CD14-positive monocyte (primary cell): ENCODE measurements around the gene EPB41L2. TPM values are rescaled to one million over a fixed set of nuclear protein-coding genes. Genes with fewer than 3 reads are reported as not detected.

Experiments
- DNase-seq, 3 donors: peaks; one replicate each; pipeline ENCODE4 v3.0.0-alpha.2; 2011 to 2022
- H2AFZ ChIP-seq: 2 replicates; pipeline ENCODE4 v1.6.0; 2012; ENCODE audit warnings: mild to moderate bottlenecking, low read depth, low read length, inconsistent platforms; ENCODE audit not compliant: insufficient read depth, poor library complexity, severe bottlenecking
- H3K27ac ChIP-seq, 2 donors: 1 replicate in 1 of 2; 2 replicates in 1 of 2; pipeline ENCODE4 v1.5.1; 2012 to 2013; ENCODE audit warnings: low read length in 2 of 2, control low read depth in 1 of 2, inconsistent platforms in 1 of 2, low read depth in 1 of 2, mild to moderate bottlenecking in 1 of 2
- H3K27me3 ChIP-seq, 2 donors: one replicate each; pipeline versions ENCODE4 v1.6.0 to v1.6.1; 2011 to 2013; ENCODE audit warnings: low read length in 2 of 2; ENCODE audit not compliant: control insufficient read depth in 2 of 2, insufficient read depth in 2 of 2
- H3K36me3 ChIP-seq, 2 donors: replicated peaks in 1 of 2; 1 replicate in 1 of 2; 2 replicates in 1 of 2; pipeline versions ENCODE4 v1.5.1 to v1.6.1; 2012 to 2013; ENCODE audit warnings: low read length in 2 of 2, control low read depth in 1 of 2, inconsistent platforms in 1 of 2, mild to moderate bottlenecking in 1 of 2; ENCODE audit not compliant: insufficient read depth in 2 of 2, control insufficient read depth in 1 of 2
- H3K4me1 ChIP-seq, 2 donors: 1 replicate in 1 of 2; 2 replicates in 1 of 2; pipeline versions ENCODE4 v1.5.1 to v1.6.1; 2012 to 2013; ENCODE audit warnings: low read length in 2 of 2, control low read depth in 1 of 2, inconsistent platforms in 1 of 2, mild to moderate bottlenecking in 1 of 2, moderate library complexity in 1 of 2; ENCODE audit not compliant: insufficient read depth in 2 of 2, control insufficient read depth in 1 of 2
- H3K4me2 ChIP-seq: replicated peaks from 2 replicates; pipeline ENCODE3; 2012; ENCODE audit warnings: low read length, moderate library complexity, mild to moderate bottlenecking; ENCODE audit not compliant: poor library complexity, severe bottlenecking; ENCODE audit errors: extremely low read depth
- H3K4me3 ChIP-seq, 3 experiments: fragments of 200-600 bp in 1 of 3; sonication (generic) in 1 of 3; replicated peaks in 1 of 3; 1 replicate in 2 of 3; 2 replicates in 1 of 3; pipeline ENCODE4 v1.5.1; 2011 to 2013; ENCODE audit warnings: low read length in 3 of 3, mild to moderate bottlenecking in 3 of 3, control low read depth in 2 of 3, low read depth in 2 of 3, inconsistent platforms in 1 of 3, moderate library complexity in 1 of 3
- H3K79me2 ChIP-seq: 2 replicates; pipeline ENCODE4 v1.6.0; 2012; ENCODE audit warnings: mild to moderate bottlenecking, control low read depth, inconsistent platforms, low read length, moderate library complexity; ENCODE audit not compliant: insufficient read depth
- H3K9ac ChIP-seq: 2 replicates; pipeline ENCODE4 v1.6.0; 2017; ENCODE audit warnings: low read length, mild to moderate bottlenecking; ENCODE audit not compliant: insufficient read depth, poor library complexity, severe bottlenecking
- H3K9me3 ChIP-seq, 2 donors: replicated peaks in 1 of 2; 1 replicate in 1 of 2; 2 replicates in 1 of 2; pipeline versions ENCODE4 v1.5.1 to v1.6.1; 2012 to 2013; ENCODE audit warnings: low read length in 2 of 2, control low read depth in 1 of 2; ENCODE audit not compliant: control insufficient read depth in 1 of 2, insufficient read depth in 1 of 2
- H4K20me1 ChIP-seq: 2 replicates; pipeline ENCODE4 v1.6.0; 2012; ENCODE audit warnings: mild to moderate bottlenecking, low read length, control low read depth, moderate library complexity; ENCODE audit not compliant: insufficient read depth
- H3K27ac Mint-ChIP-seq, 7 donors: one replicate each; pipeline ENCODE4 v1.8.0; 2020; ENCODE audit warnings: mild to moderate bottlenecking in 7 of 7, mixed read lengths in 7 of 7, moderate library complexity in 6 of 7, inconsistent platforms in 2 of 7
- H3K27me3 Mint-ChIP-seq, 3 donors: one replicate each; pipeline ENCODE4 v1.8.0; 2021 to 2022; ENCODE audit warnings: low read depth in 3 of 3, mild to moderate bottlenecking in 3 of 3, mixed read lengths in 3 of 3, moderate library complexity in 3 of 3, inconsistent platforms in 1 of 3
- H3K36me3 Mint-ChIP-seq, 2 donors: one replicate each; pipeline ENCODE4 v1.8.0; 2020; ENCODE audit warnings: mixed read lengths in 2 of 2, inconsistent platforms in 1 of 2, mild to moderate bottlenecking in 1 of 2
- H3K4me1 Mint-ChIP-seq: one replicate; pipeline ENCODE4 v1.8.0; 2020; ENCODE audit warnings: mild to moderate bottlenecking, mixed read lengths
- H3K4me3 Mint-ChIP-seq, 2 donors: one replicate each; pipeline ENCODE4 v1.8.0; 2020; ENCODE audit warnings: mild to moderate bottlenecking in 2 of 2, mixed read lengths in 2 of 2, moderate library complexity in 1 of 2
- H3K9me3 Mint-ChIP-seq, 7 donors: one replicate each; pipeline ENCODE4 v1.8.0; 2020 to 2022; ENCODE audit warnings: mixed read lengths in 7 of 7, mild to moderate bottlenecking in 6 of 7, moderate library complexity in 6 of 7, inconsistent platforms in 2 of 7
- WGBS: methylation state at CpG from one replicate; pipeline ENCODE4 v1.1.5; 2013; ENCODE audit warnings: missing lambda C conversion rate; ENCODE audit not compliant: insufficient coverage; 5-methylcytosine and 5-hydroxymethylcytosine counted together
- intact Hi-C, 2 donors: fragments of 100-400 bp; cut with micrococcal nuclease; formaldehyde crosslinking; loops; one replicate each; pipeline versions ENCODE4 v1.15.0 to v1.15.1; 2023
- polyA plus RNA-seq, 3 donors: library from polyadenylated mRNA; depleted of rRNA in 1 of 3; unstranded in 2 of 3; stranded (reverse) in 1 of 3; fragments of 300-500 nt in 2 of 3; fragments of >200 nt in 1 of 3; fragmentation: Illumina TruSeq in 2 of 3; gene quantifications; 1 replicate in 2 of 3; 2 replicates in 1 of 3; pipeline ENCODE4 v1.2.3, GENCODE V29; 2012 to 2021
- TF ChIP-seq, protein P1 (sequence below): fragments of 200-600 bp; IDR thresholded peaks from one replicate; pipeline ENCODE4 v1.8.0; 2022; ENCODE audit warnings: antibody characterized with exemption, mild to moderate bottlenecking

The EPB41L2 gene
- polyA plus RNA-seq, 3 donors, result 3.4 to 7.2 (median 4.6) TPM

GRCh38 chr6:130863415-130864230, 199.4 kb downstream of the EPB41L2 start:
- Mint-ChIP-seq H3K4me1 (no peaks in the 10 kb centered on the region), H3K4me3 (no peak overlapping the region), H3K36me3 (peaks cover 0 to 10% of the 10 kb centered on the region in 2 donors), H3K27ac (no peak overlapping the region), H3K9me3 (no peaks in the 10 kb centered on the region), H3K27me3 (no peaks in the 10 kb centered on the region)
- Histone ChIP-seq H3K36me3 (no peaks in the 10 kb centered on the region), H3K9ac (no peak overlapping the region), H3K4me2 (no peak overlapping the region), H3K4me3 (no peak overlapping the region), H3K27ac (no peak overlapping the region), H3K9me3 (no peaks in the 10 kb centered on the region), H3K27me3 (no peaks in the 10 kb centered on the region), H4K20me1 (no peaks in the 10 kb centered on the region), H3K4me1 (no peaks in the 10 kb centered on the region), H2AFZ (no peak overlapping the region), H3K79me2 (no peaks in the 10 kb centered on the region)
- no peak for DNase-seq
- TF ChIP-seq, protein P1, sequence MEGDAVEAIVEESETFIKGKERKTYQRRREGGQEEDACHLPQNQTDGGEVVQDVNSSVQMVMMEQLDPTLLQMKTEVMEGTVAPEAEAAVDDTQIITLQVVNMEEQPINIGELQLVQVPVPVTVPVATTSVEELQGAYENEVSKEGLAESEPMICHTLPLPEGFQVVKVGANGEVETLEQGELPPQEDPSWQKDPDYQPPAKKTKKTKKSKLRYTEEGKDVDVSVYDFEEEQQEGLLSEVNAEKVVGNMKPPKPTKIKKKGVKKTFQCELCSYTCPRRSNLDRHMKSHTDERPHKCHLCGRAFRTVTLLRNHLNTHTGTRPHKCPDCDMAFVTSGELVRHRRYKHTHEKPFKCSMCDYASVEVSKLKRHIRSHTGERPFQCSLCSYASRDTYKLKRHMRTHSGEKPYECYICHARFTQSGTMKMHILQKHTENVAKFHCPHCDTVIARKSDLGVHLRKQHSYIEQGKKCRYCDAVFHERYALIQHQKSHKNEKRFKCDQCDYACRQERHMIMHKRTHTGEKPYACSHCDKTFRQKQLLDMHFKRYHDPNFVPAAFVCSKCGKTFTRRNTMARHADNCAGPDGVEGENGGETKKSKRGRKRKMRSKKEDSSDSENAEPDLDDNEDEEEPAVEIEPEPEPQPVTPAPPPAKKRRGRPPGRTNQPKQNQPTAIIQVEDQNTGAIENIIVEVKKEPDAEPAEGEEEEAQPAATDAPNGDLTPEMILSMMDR, result no peak
- WGBS, result 90% methylated on average over 2 of the region's 4 CpGs
- intact Hi-C loops, result no loop called here

GRCh38 chr6:130862370-130862769, 200.7 kb downstream of the EPB41L2 start:
- Mint-ChIP-seq H3K4me3 (no peak overlapping the region), H3K27ac (no peak overlapping the region), H3K36me3 (peaks cover 4 to 10% of the 10 kb centered on the region in 2 donors), H3K9me3 (no peaks in the 10 kb centered on the region), H3K4me1 (no peaks in the 10 kb centered on the region), H3K27me3 (no peaks in the 10 kb centered on the region)
- H3K36me3 ChIP-seq, result no peaks in the 10 kb centered on the region
- H3K27me3 ChIP-seq, result no peaks in the 10 kb centered on the region
- H4K20me1 ChIP-seq, result no peaks in the 10 kb centered on the region
- TF ChIP-seq, protein P1, result no peak
- no peak overlapping the region for H3K27ac ChIP-seq
- intact Hi-C loops, result no loop called here
- H3K79me2 ChIP-seq, result no peaks in the 10 kb centered on the region
- DNase-seq, result no peak
- H3K4me3 ChIP-seq, result no peak overlapping the region
- no peak overlapping the region for H3K4me2 ChIP-seq
- no CpG with 5 or more reads among the region's 2 CpGs for WGBS
- H3K9ac ChIP-seq, result no peak overlapping the region
- no peak overlapping the region for H2AFZ ChIP-seq
- no peaks in the 10 kb centered on the region for H3K4me1 ChIP-seq
- no peaks in the 10 kb centered on the region for H3K9me3 ChIP-seq
